Vagina (tissue), 2 donors: Measurements from ENCODE around the gene MTIF3. TPM values are rescaled to one million over a fixed set of nuclear protein-coding genes. Genes with fewer than 3 reads are reported as not detected.

Experiments
- DNase-seq, 2 donors: peaks; one replicate each; pipeline ENCODE4 v3.0.0-alpha.2; 2017; ENCODE audit errors: extremely low spot score in 2 of 2
- H3K27ac ChIP-seq: fragments of 200-600 bp; sonication (generic); one replicate; pipeline ENCODE4 v1.5.1; 2019
- H3K27me3 ChIP-seq: fragments of 200-600 bp; sonication (generic); one replicate; pipeline ENCODE4 v1.5.1; 2019
- H3K36me3 ChIP-seq, 2 donors: fragments of 200-600 bp; sonication (generic); one replicate each; pipeline ENCODE4 v1.5.1; 2017 to 2019
- H3K4me1 ChIP-seq: fragments of 200-600 bp; sonication (generic); one replicate; pipeline ENCODE4 v1.5.1; 2019
- H3K4me3 ChIP-seq, 2 donors: fragments of 200-600 bp; sonication (generic); 1 replicate in 1 of 2; 2 replicates in 1 of 2; pipeline ENCODE4 v1.5.1; 2016 to 2019
- H3K9me3 ChIP-seq: fragments of 200-600 bp; sonication (generic); one replicate; pipeline ENCODE4 v1.5.1; 2019
- POLR2A ChIP-seq, 2 donors: fragments of 450-650 bp; IDR thresholded peaks; one replicate each; pipeline ENCODE4 v1.6.1; 2017; ENCODE audit warnings: antibody characterized with exemption in 2 of 2, mild to moderate bottlenecking in 2 of 2, moderate library complexity in 2 of 2
- POLR2AphosphoS5 ChIP-seq, 2 donors: sonication (generic); formaldehyde crosslinking; IDR thresholded peaks; one replicate each; pipeline ENCODE4 v1.9.0; 2017; ENCODE audit warnings: antibody characterized with exemption in 2 of 2, mild to moderate bottlenecking in 2 of 2, low read depth in 1 of 2; ENCODE audit not compliant: insufficient read depth in 1 of 2
- intact Hi-C: fragments of 100-400 bp; cut with DNase I; formaldehyde crosslinking; loops from one replicate; pipeline ENCODE4 v1.15.1; 2023
- total RNA-seq: library from RNA; depleted of rRNA; stranded (reverse); fragments of >200 nt; gene quantifications from one replicate; pipeline ENCODE4 v1.2.3, GENCODE V29; 2016
- TF ChIP-seq, protein P1 (sequence below), 3 experiments: fragments of 450-650 bp in 2 of 3; fragments of 200-600 bp in 1 of 3; sonication (generic) in 1 of 3; IDR thresholded peaks; one replicate each; pipeline ENCODE4 v1.5.1; 2017 to 2019; ENCODE audit warnings: antibody characterized with exemption in 3 of 3, mild to moderate bottlenecking in 2 of 3, moderate library complexity in 2 of 3

The MTIF3 gene
- total RNA-seq, 1 donor from 2014 or later: 30.0 TPM

- Histone ChIP-seq H3K27me3 (no peaks in the 10 kb centered on the region), H3K27ac (no peak overlapping the region), H3K36me3 (no peaks in the 10 kb centered on the region), H3K4me1 (peaks cover 24% of the 10 kb centered on the region), H3K9me3 (no peaks in the 10 kb centered on the region), H3K4me3 (no peak overlapping the region)
- intact Hi-C loops: no loop called here
- TF ChIP-seq POLR2AphosphoS5 (IDR thresholded peaks at IDR 0.05; ENCODE audit: insufficient read depth in 1 of 2, low read depth in 1 of 2) (no peak), POLR2A (IDR thresholded peaks at IDR 0.05) (no peak)
- TF ChIP-seq, protein P1, sequence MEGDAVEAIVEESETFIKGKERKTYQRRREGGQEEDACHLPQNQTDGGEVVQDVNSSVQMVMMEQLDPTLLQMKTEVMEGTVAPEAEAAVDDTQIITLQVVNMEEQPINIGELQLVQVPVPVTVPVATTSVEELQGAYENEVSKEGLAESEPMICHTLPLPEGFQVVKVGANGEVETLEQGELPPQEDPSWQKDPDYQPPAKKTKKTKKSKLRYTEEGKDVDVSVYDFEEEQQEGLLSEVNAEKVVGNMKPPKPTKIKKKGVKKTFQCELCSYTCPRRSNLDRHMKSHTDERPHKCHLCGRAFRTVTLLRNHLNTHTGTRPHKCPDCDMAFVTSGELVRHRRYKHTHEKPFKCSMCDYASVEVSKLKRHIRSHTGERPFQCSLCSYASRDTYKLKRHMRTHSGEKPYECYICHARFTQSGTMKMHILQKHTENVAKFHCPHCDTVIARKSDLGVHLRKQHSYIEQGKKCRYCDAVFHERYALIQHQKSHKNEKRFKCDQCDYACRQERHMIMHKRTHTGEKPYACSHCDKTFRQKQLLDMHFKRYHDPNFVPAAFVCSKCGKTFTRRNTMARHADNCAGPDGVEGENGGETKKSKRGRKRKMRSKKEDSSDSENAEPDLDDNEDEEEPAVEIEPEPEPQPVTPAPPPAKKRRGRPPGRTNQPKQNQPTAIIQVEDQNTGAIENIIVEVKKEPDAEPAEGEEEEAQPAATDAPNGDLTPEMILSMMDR (IDR thresholded peaks at IDR 0.05): no peak
- DNase-seq: no peak
Observed at GRCh38 chr13:27421101-27421871, 29.1 kb downstream of the MTIF3 start.

DNA sequence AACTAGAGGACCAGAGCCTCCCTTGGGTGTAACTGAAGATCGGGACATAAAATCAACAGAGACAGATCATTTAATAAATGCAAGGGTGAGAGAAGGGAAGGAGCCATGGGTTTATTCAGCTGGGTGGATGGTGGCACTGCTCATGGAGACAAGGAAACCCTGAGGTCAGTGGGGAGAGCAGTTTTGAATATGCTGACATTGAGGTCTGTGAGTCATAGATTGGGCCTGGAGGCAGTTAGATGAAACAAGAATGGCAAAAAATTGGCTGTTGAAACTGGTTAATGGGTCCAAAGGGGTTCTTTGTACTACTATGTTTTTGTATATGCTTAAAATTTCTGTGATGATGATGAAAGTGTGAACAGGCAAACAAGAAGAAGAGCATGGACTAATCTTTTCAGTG lies 31.0 kb downstream of the MTIF3 start:
- Histone ChIP-seq H3K9me3 (no peaks in the 10 kb centered on the region), H3K27me3 (no peaks in the 10 kb centered on the region), H3K4me3 (no peak overlapping the region), H3K4me1 (peaks cover 7% of the 10 kb centered on the region), H3K36me3 (no peaks in the 10 kb centered on the region), H3K27ac (no peak overlapping the region)
- DNase-seq: no peak
- intact Hi-C loops: no loop called here
- TF ChIP-seq, protein P1 (IDR thresholded peaks at IDR 0.05): no peak
- TF ChIP-seq POLR2AphosphoS5 (IDR thresholded peaks at IDR 0.05; ENCODE audit: insufficient read depth in 1 of 2, low read depth in 1 of 2) (no peak), POLR2A (IDR thresholded peaks at IDR 0.05) (no peak)

- H3K36me3 ChIP-seq: no peaks in the 10 kb centered on the region
- TF ChIP-seq POLR2A (IDR thresholded peaks at IDR 0.05): no peak
- TF ChIP-seq, protein P1 (IDR thresholded peaks at IDR 0.05): no peak
- TF ChIP-seq POLR2AphosphoS5 (IDR thresholded peaks at IDR 0.05; ENCODE audit: insufficient read depth in 1 of 2, low read depth in 1 of 2): no peak
- H3K4me3 ChIP-seq: no peak overlapping the region
- H3K4me1 ChIP-seq: no peaks in the 10 kb centered on the region
- no peaks in the 10 kb centered on the region for H3K9me3 ChIP-seq
- no peaks in the 10 kb centered on the region for H3K27me3 ChIP-seq
- DNase-seq: no peak
- intact Hi-C loops: no loop called here
- no peak overlapping the region for H3K27ac ChIP-seq
Observed at GRCh38 chr13:27415116-27415515, 35.2 kb downstream of the MTIF3 start.

DNA sequence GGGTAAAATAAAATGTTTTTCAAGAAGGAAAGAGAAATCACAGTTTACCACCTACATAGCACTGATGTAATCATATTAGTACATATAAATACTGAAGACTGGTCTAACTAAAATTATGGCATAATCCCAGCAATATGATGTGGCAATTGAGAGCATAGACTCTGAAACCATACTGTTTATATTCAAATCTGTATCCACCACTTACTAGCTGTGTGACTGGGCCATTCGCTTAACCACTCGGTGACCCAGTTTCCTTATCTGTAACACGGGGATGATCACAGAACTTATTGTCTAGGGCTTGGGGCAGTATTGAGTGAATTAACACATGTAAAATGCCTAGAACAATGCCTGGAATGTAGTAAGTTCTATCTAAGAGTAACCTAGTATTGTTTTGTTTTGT lies 39.0 kb downstream of the MTIF3 start:
- no peaks in the 10 kb centered on the region for H3K4me1 ChIP-seq
- H3K27ac ChIP-seq: no peak overlapping the region
- H3K36me3 ChIP-seq: no peaks in the 10 kb centered on the region
- intact Hi-C loops: no loop called here
- no peaks in the 10 kb centered on the region for H3K9me3 ChIP-seq
- no peak overlapping the region for H3K4me3 ChIP-seq
- no peak for DNase-seq
- H3K27me3 ChIP-seq: no peaks in the 10 kb centered on the region
- TF ChIP-seq, protein P1 (IDR thresholded peaks at IDR 0.05): no peak
- no peak for TF ChIP-seq POLR2A (IDR thresholded peaks at IDR 0.05)
- TF ChIP-seq POLR2AphosphoS5 (IDR thresholded peaks at IDR 0.05; ENCODE audit: insufficient read depth in 1 of 2, low read depth in 1 of 2): no peak

- no peaks in the 10 kb centered on the region for H3K9me3 ChIP-seq
- TF ChIP-seq POLR2AphosphoS5 (IDR thresholded peaks at IDR 0.05; ENCODE audit: insufficient read depth in 1 of 2, low read depth in 1 of 2): no peak
- no peak for TF ChIP-seq POLR2A (IDR thresholded peaks at IDR 0.05)
- TF ChIP-seq, protein P1 (IDR thresholded peaks at IDR 0.05): no peak
- no peaks in the 10 kb centered on the region for H3K4me1 ChIP-seq
- H3K36me3 ChIP-seq: no peaks in the 10 kb centered on the region
- no peak for DNase-seq
- H3K4me3 ChIP-seq: no peak overlapping the region
- H3K27me3 ChIP-seq: no peaks in the 10 kb centered on the region
- no peak overlapping the region for H3K27ac ChIP-seq
- intact Hi-C loops: no loop called here
Observed at GRCh38 chr13:27409013-27409412, 41.4 kb downstream of the MTIF3 start.
